Adipose tissue (tissue), 3 donors: ENCODE measurements around the gene SECISBP2. TPM values are rescaled to one million over a fixed set of nuclear protein-coding genes. Genes with fewer than 3 reads are reported as not detected.

Experiments used
- polyA plus RNA-seq, 3 donors: library from polyadenylated mRNA; stranded (reverse); fragments of 200-250 nt; gene quantifications; one replicate each; pipeline ENCODE4 v1.2.3, GENCODE V29; 2013
- donor health status: healthy with polysubstance abuse.
- donor health status: Bipolar disorder and iron deficiency.
- donor health status: healthy.

SECISBP2 gene
- polyA plus RNA-seq, 3 donors, result 22.0 to 23.6 (median 23.4) TPM

Other genes with a start within 250 kb of the SECISBP2 start
- 1 to 10 TPM in 1 of 3 donors, under 1 TPM in 2; 0.13 to 1.5 (median 0.24) TPM for gene SHC3, start 139.7 kb upstream of the SECISBP2 start, polyA plus RNA-seq
- gene CKS2, start 7.3 kb upstream of the SECISBP2 start, polyA plus RNA-seq, result 10 to 100 TPM in 2 of 3 donors, 1 to 10 TPM in 1; 5.1 to 28.9 (median 23.4) TPM
- gene SEMA4D, start 179.6 kb downstream of the SECISBP2 start, polyA plus RNA-seq, result 1 to 10 TPM; 3.1 to 4.9 (median 4.1) TPM